H1 (cell line): Measurements from ENCODE around the gene PTAR1. TPM values are rescaled to one million over a fixed set of nuclear protein-coding genes. Genes with fewer than 3 reads are reported as not detected.

ENCODE experiments used
- CTCF ChIA-PET: fragments of 300-600 bp; sonication (Branson Sonifier 250); formaldehyde crosslinking; loops from one replicate; lab custom pipeline; 2021; ENCODE audit not compliant: partially characterized antibody; lab: Charles Lee
- POLR2A ChIA-PET: fragments of 300-600 bp; sonication (Branson Sonifier 250); formaldehyde crosslinking; loops from one replicate; lab custom pipeline; 2021; ENCODE audit warnings: inconsistent platforms; ENCODE audit not compliant: partially characterized antibody; lab: Charles Lee
- DNase-seq, 2 experiments: peaks; one replicate each; pipeline versions ENCODE4 v3.0.0 to v3.0.0-alpha.2; 2010 to 2022; ENCODE audit warnings: low spot score in 2 of 2, low read depth in 1 of 2, mixed read lengths in 1 of 2
- FAIRE-seq: peaks from 2 replicates; lab custom pipeline; 2011; peaks lifted over from hg19 to GRCh38; lab: Jason Lieb, UNC
- H2AFZ ChIP-seq: 2 replicates; pipeline ENCODE4 v1.8.1; 2012; ENCODE audit warnings: low read length, inconsistent platforms
- H2AK5ac ChIP-seq: 2 replicates; pipeline ENCODE4 v1.6.1; 2013; ENCODE audit warnings: low read depth, low read length
- H2BK120ac ChIP-seq: replicated peaks from 2 replicates; pipeline ENCODE3; 2013; ENCODE audit warnings: low read depth, low read length, inconsistent platforms
- H2BK12ac ChIP-seq: 2 replicates; pipeline ENCODE4 v1.6.1; 2013; ENCODE audit warnings: low read depth, low read length
- H2BK15ac ChIP-seq: 2 replicates; pipeline ENCODE4 v1.6.1; 2013; ENCODE audit warnings: low read length
- H2BK20ac ChIP-seq: 2 replicates; pipeline ENCODE4 v1.6.1; 2013; ENCODE audit warnings: low read length
- H2BK5ac ChIP-seq: 2 replicates; pipeline ENCODE4 v1.6.1; 2013; ENCODE audit warnings: low read depth, low read length
- H3K14ac ChIP-seq: 2 replicates; pipeline ENCODE4 v1.6.1; 2013; ENCODE audit warnings: inconsistent platforms; ENCODE audit not compliant: insufficient read length
- H3K18ac ChIP-seq: 2 replicates; pipeline ENCODE4 v1.6.1; 2013; ENCODE audit warnings: low read length; ENCODE audit errors: extremely low read depth
- H3K23ac ChIP-seq: 2 replicates; pipeline ENCODE4 v1.6.1; 2013; ENCODE audit warnings: inconsistent platforms; ENCODE audit not compliant: insufficient read length
- H3K23me2 ChIP-seq: 2 replicates; pipeline ENCODE4 v1.6.1; 2013; ENCODE audit warnings: low read depth, low read length
- H3K27ac ChIP-seq: 2 replicates; pipeline ENCODE4 v1.6.1; 2011; ENCODE audit warnings: low read depth, low read length, inconsistent platforms
- H3K27me3 ChIP-seq, 4 experiments: replicated peaks in 1 of 4; 1 replicate in 1 of 4; 2 replicates in 3 of 4; pipeline versions ENCODE4 v1.6.1 to v1.8.1; 2011 to 2013; ENCODE audit warnings: low read length in 3 of 4, mild to moderate bottlenecking in 3 of 4, inconsistent platforms in 2 of 4, mixed read lengths in 2 of 4, moderate library complexity in 1 of 4; ENCODE audit not compliant: control insufficient read depth in 3 of 4, insufficient read depth in 3 of 4; ENCODE audit errors: extremely low read depth in 1 of 4
- H3K36me3 ChIP-seq, 4 experiments: 2 replicates each; pipeline versions ENCODE4 v1.6.1 to v1.8.1; 2011 to 2013; ENCODE audit warnings: mild to moderate bottlenecking in 4 of 4, low read length in 3 of 4, moderate library complexity in 2 of 4, control low read depth in 1 of 4, inconsistent platforms in 1 of 4; ENCODE audit not compliant: insufficient read depth in 4 of 4, control insufficient read depth in 2 of 4
- H3K4ac ChIP-seq: replicated peaks from 2 replicates; pipeline ENCODE3; 2013; ENCODE audit warnings: low read length, low read depth, mixed read lengths, inconsistent platforms; ENCODE audit not compliant: insufficient read length
- H3K4me1 ChIP-seq, 4 experiments: replicated peaks in 1 of 4; 1 replicate in 1 of 4; 2 replicates in 3 of 4; pipeline versions ENCODE4 v1.6.1 to v1.8.1; 2011 to 2013; ENCODE audit warnings: low read length in 3 of 4, inconsistent platforms in 2 of 4, mixed read lengths in 1 of 4; ENCODE audit not compliant: insufficient read depth in 4 of 4, control insufficient read depth in 3 of 4
- H3K4me2 ChIP-seq, 2 experiments: 2 replicates each; pipeline versions ENCODE4 v1.6.1 to v1.8.1; 2011 to 2013; ENCODE audit warnings: low read depth in 2 of 2, low read length in 2 of 2, control low read depth in 1 of 2, inconsistent platforms in 1 of 2, mild to moderate bottlenecking in 1 of 2; ENCODE audit not compliant: insufficient read depth in 1 of 2
- H3K4me3 ChIP-seq, 4 experiments: fragments of 200-600, 300-600 bp in 1 of 4; sonication (generic), shearing (Covaris generic), sonication (Bioruptor Twin) in 1 of 4; 2 replicates each; pipeline versions ENCODE4 v1.5.1 to v1.8.1; 2011 to 2016; ENCODE audit warnings: low read length in 4 of 4, low read depth in 3 of 4, control low read depth in 2 of 4, inconsistent platforms in 2 of 4, mild to moderate bottlenecking in 2 of 4, mixed read lengths in 1 of 4, moderate library complexity in 1 of 4; ENCODE audit not compliant: insufficient read depth in 2 of 4; ENCODE audit errors: extremely low read depth in 1 of 4
- H3K56ac ChIP-seq: replicated peaks from 2 replicates; pipeline ENCODE3; 2013; ENCODE audit warnings: low read depth, mild to moderate bottlenecking, mixed read lengths, low read length, inconsistent platforms; ENCODE audit not compliant: insufficient read length
- H3K79me1 ChIP-seq: 2 replicates; pipeline ENCODE4 v1.6.1; 2013; ENCODE audit warnings: low read depth, low read length, control low read depth
- H3K79me2 ChIP-seq, 2 experiments: 2 replicates each; pipeline versions ENCODE4 v1.6.1 to v1.8.1; 2012 to 2013; ENCODE audit warnings: low read length in 2 of 2, mild to moderate bottlenecking in 2 of 2, inconsistent platforms in 1 of 2; ENCODE audit not compliant: insufficient read depth in 2 of 2, control insufficient read depth in 1 of 2
- H3K9ac ChIP-seq, 4 experiments: replicated peaks in 1 of 4; 1 replicate in 1 of 4; 2 replicates in 3 of 4; pipeline versions ENCODE4 v1.6.1 to v1.8.1; 2011 to 2013; ENCODE audit warnings: low read depth in 3 of 4, low read length in 3 of 4, control low read depth in 2 of 4, mild to moderate bottlenecking in 2 of 4, moderate library complexity in 2 of 4, inconsistent platforms in 1 of 4; ENCODE audit errors: extremely low read depth in 1 of 4
- H3K9me3 ChIP-seq, 2 experiments: 2 replicates each; pipeline versions ENCODE4 v1.6.1 to v1.8.1; 2012 to 2013; ENCODE audit warnings: mild to moderate bottlenecking in 2 of 2, moderate library complexity in 2 of 2, control low read depth in 1 of 2, inconsistent platforms in 1 of 2, low read depth in 1 of 2, low read length in 1 of 2, mixed read lengths in 1 of 2; ENCODE audit not compliant: insufficient read depth in 2 of 2
- H4K20me1 ChIP-seq, 2 experiments: replicated peaks in 1 of 2; 2 replicates each; pipeline versions ENCODE3 to v1.8.1; 2011 to 2013; ENCODE audit warnings: inconsistent platforms in 2 of 2, low read length in 2 of 2, mild to moderate bottlenecking in 1 of 2; ENCODE audit not compliant: insufficient read depth in 2 of 2, control insufficient read depth in 1 of 2
- H4K5ac ChIP-seq: 2 replicates; pipeline ENCODE4 v1.6.1; 2013; ENCODE audit warnings: low read length, low read depth, mixed read lengths, inconsistent platforms; ENCODE audit not compliant: insufficient read length
- H4K8ac ChIP-seq: 2 replicates; pipeline ENCODE4 v1.8.0; 2013; ENCODE audit warnings: mild to moderate bottlenecking, moderate library complexity, low read length, inconsistent platforms; ENCODE audit not compliant: insufficient read depth; ENCODE audit errors: extremely low read depth
- H4K91ac ChIP-seq: replicated peaks from 2 replicates; pipeline ENCODE3; 2013; ENCODE audit warnings: low read length, mixed read lengths, inconsistent platforms; ENCODE audit not compliant: insufficient read length
- ASH2L ChIP-seq: fragments of 200-600, 300-600 bp; sonication (generic); IDR thresholded peaks from one replicate; pipeline ENCODE4 v1.7.1; 2017; ENCODE audit warnings: low read length
- CHD2 ChIP-seq: IDR thresholded peaks from 2 replicates; pipeline ENCODE4 v1.6.1; 2012; ENCODE audit warnings: low read length, improper control_type of control experiment
- EGR1 ChIP-seq: IDR thresholded peaks from 2 replicates; pipeline ENCODE4 v1.6.1; 2011; ENCODE audit warnings: low read depth, low read length, borderline replicate concordance
- EZH2 ChIP-seq: fragments of 200-600 bp; sonication (generic); IDR thresholded peaks from 2 replicates; pipeline ENCODE4 v1.7.1; 2012; ENCODE audit warnings: low read depth, mild to moderate bottlenecking, moderate library complexity, low read length, inconsistent platforms; ENCODE audit not compliant: severe bottlenecking
- KDM4A ChIP-seq: IDR thresholded peaks from one replicate; pipeline ENCODE4 v1.7.1; 2012; ENCODE audit warnings: low read depth, mild to moderate bottlenecking, moderate library complexity, low read length, inconsistent platforms; ENCODE audit not compliant: severe bottlenecking
- RNF2 ChIP-seq: fragments of 200-900, 300-1000 bp; sonication (generic); IDR thresholded peaks from 2 replicates; pipeline ENCODE4 v1.7.1; 2016; ENCODE audit warnings: borderline replicate concordance, low read depth, mild to moderate bottlenecking, antibody characterized with exemption, low read length; ENCODE audit not compliant: poor library complexity, severe bottlenecking; ENCODE audit errors: missing control alignments
- TCF12 ChIP-seq: IDR thresholded peaks from 2 replicates; pipeline ENCODE4 v1.6.1; 2011; ENCODE audit warnings: low read depth, mild to moderate bottlenecking, low read length
- YY1 ChIP-seq: IDR thresholded peaks from 2 replicates; pipeline ENCODE4 v1.6.1; 2011; ENCODE audit warnings: low read depth, mild to moderate bottlenecking, low read length
- WGBS, 2 experiments: shearing (Covaris generic) in 1 of 2; methylation state at CpG; one replicate each; pipeline versions ENCODE4 v1.1.6 to v1.1.7; 2013 to 2015; ENCODE audit warnings: low lambda C conversion rate in 2 of 2, mixed read lengths in 2 of 2, inconsistent platforms in 1 of 2, low coverage in 1 of 2, missing lambda C conversion rate in 1 of 2; ENCODE audit not compliant: insufficient replicate concordance in 2 of 2, insufficient coverage in 1 of 2, insufficient read length in 1 of 2; ENCODE audit errors: extremely low coverage in 1 of 2, missing lambda C conversion rate in 1 of 2; 5-methylcytosine and 5-hydroxymethylcytosine counted together
- polyA plus RNA-seq, 7 experiments: library from polyadenylated mRNA; depleted of rRNA in 3 of 7; stranded (reverse) in 5 of 7; unstranded in 2 of 7; fragments of >200 nt in 5 of 7; fragments of 200-250 nt in 2 of 7; gene quantifications; 1 replicate in 5 of 7; 2 replicates in 1 of 7; 4 replicates in 1 of 7; pipeline versions ENCODE4 v1.2.1 to v1.2.3, GENCODE V29; 2011 to 2013; ENCODE audit warnings: missing spikeins in 2 of 7, mixed read lengths in 2 of 7
- total RNA-seq: library from RNA; stranded (reverse); fragmentation: NEBNext Ultra II Directional; extraction: Animal tissue kit (Norgen Biotek cat#: 25700); gene quantifications from 2 replicates; pipeline ENCODE4 v1.2.1, GENCODE V29; 2021

PTAR1 gene
- total and polyA plus RNA-seq, 2 of the 8 experiments (the other 6 are each of a cell fraction or from before 2014, with no cell fraction given) = 19.5 to 84.9 TPM

DNA sequence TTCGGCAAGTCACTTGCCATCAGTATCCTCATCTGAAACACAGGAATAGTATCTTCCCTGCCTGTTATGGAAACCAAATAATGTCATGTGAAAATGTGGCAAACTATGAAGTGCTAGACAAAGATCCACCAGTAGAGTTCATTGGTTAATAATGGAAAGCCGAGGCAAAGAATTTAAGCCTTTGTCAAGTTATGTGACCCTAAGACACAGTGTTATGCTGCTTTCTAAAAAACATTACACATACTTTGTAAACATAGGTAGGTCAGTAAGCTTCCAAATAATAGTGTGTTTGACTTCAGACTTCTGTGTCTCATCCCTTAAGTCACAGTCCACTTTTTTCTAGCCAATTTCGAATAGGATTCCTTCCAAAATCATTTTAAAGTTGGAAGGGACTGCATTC lies 6.0 kb downstream of the PTAR1 start:
- no peak overlapping the region for H2BK20ac ChIP-seq
- H3K18ac ChIP-seq = no peak overlapping the region
- H3K9ac ChIP-seq = no peak overlapping the region
- H3K4me1 ChIP-seq = peaks cover 2 to 13% (median 8%) of the 10 kb centered on the region in 4 experiments; a peak in 5 of 7 replicates
- H3K79me1 ChIP-seq = no peaks in the 10 kb centered on the region; the same call in 1 of the 2 replicates
- no peak overlapping the region for H2AFZ ChIP-seq
- H4K91ac ChIP-seq = no peak overlapping the region
- FAIRE-seq (no peak), DNase-seq (no peak)
- no peaks in the 10 kb centered on the region for H3K9me3 ChIP-seq
- H3K4ac ChIP-seq = no peak overlapping the region
- H3K14ac ChIP-seq = no peak overlapping the region
- H3K23ac ChIP-seq = no peak overlapping the region
- H4K20me1 ChIP-seq = peaks cover 3 to 10% of the 10 kb centered on the region in 2 experiments
- H3K4me2 ChIP-seq = no peak overlapping the region
- no peak overlapping the region for H3K56ac ChIP-seq
- POLR2A ChIA-PET = interaction anchor here (3.0 kb wide), 1 partner anchor 8 kb away, joined by 12 read pairs; no protein-coding TSS in a partner anchor
- CTCF ChIA-PET = interaction anchor here (1.4 kb wide), 1 partner anchor 52 kb away, joined by 3 read pairs; no protein-coding TSS in a partner anchor
- no peak overlapping the region for H3K27ac ChIP-seq
- no peak overlapping the region for H2AK5ac ChIP-seq
- no peak overlapping the region for H4K5ac ChIP-seq
- H3K4me3 ChIP-seq = no peak overlapping the region
- H2BK12ac ChIP-seq = no peak overlapping the region
- H2BK15ac ChIP-seq = no peak overlapping the region
- H2BK5ac ChIP-seq = no peak overlapping the region
- H3K79me2 ChIP-seq = peaks cover 26 to 100% of the 10 kb centered on the region in 2 experiments
- no peak overlapping the region for H2BK120ac ChIP-seq
- no peaks in the 10 kb centered on the region for H3K27me3 ChIP-seq
- no peak for TF ChIP-seq EGR1
- no peak for TF ChIP-seq RNF2
- TF ChIP-seq KDM4A = no peak
- TF ChIP-seq CHD2 = no peak
- TF ChIP-seq ASH2L = no peak
- TF ChIP-seq TCF12 = no peak
- no peak for TF ChIP-seq EZH2
- TF ChIP-seq YY1 = no peak
- 91% methylated on average over 3 of the region's 3 CpGs; no CpG with 5 or more reads in 1 of the 2 experiments for whole genome bisulfite sequencing, 2 experiments
- no peaks in the 10 kb centered on the region for H3K23me2 ChIP-seq
- no peak overlapping the region for H4K8ac ChIP-seq
- H3K36me3 ChIP-seq = peaks cover 0 to 58% (median 7%) of the 10 kb centered on the region in 4 experiments; a peak in 4 of 8 replicates
